GM19397 (cell line): Measurements from ENCODE around the gene AGPAT3.

Experiments
- ATAC-seq: cut with Tn5 transposase; IDR thresholded peaks from one replicate; pipeline ENCODE4 v1.9.1; 2021; ENCODE audit warnings: mild to moderate bottlenecking, moderate library complexity; ENCODE audit not compliant: unreplicated experiment

AGPAT3 gene

DNA sequence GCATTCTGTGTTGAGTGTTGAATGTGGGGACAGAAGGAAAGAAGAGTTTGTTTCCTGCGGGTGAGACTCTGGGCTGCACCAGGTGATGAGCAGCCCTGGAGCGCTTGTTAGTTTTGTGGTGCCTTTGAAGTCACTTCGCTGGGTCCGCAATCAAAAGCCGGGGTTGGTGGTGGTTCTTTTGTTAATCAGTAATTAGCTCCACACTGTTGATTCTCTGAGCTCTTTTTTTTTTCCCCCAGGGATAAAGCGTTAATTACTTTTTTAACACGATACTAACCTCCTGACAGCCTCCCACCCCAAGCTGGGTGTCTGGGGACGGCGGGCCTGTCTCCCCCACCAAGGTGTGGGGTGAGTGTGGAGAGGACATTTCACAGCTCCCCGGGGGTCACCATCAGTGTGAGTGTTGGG, 56.6 kb downstream of the AGPAT3 start:
- ATAC-seq = no peak

- no peak for ATAC-seq
Measured at GRCh38 chr21:43921979-43922945, 57.2 kb downstream of the AGPAT3 start.

DNA sequence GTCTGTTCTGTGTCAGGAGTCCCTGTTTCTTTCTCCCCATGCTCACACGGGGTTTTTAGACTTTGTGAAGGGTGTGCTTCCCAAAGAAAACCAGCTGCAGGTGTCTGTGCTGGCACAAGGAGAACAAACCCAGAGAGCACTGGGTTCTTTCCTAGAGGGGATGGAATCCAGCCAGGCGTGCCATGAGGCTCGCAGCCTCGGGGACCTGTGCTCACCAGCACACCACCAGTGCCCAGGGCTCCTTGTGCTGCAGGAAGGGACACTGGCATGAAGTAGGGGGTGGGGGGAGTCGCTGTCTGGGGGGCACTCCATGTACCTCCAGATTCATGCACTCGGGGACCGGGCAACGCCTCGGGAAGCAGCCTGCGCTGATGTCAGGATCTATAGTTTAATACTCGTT, 57.9 kb downstream of the AGPAT3 start:
- ATAC-seq = no peak

- ATAC-seq = no peak
Measured at GRCh38 chr21:43923391-43923790, 58.4 kb downstream of the AGPAT3 start.

DNA sequence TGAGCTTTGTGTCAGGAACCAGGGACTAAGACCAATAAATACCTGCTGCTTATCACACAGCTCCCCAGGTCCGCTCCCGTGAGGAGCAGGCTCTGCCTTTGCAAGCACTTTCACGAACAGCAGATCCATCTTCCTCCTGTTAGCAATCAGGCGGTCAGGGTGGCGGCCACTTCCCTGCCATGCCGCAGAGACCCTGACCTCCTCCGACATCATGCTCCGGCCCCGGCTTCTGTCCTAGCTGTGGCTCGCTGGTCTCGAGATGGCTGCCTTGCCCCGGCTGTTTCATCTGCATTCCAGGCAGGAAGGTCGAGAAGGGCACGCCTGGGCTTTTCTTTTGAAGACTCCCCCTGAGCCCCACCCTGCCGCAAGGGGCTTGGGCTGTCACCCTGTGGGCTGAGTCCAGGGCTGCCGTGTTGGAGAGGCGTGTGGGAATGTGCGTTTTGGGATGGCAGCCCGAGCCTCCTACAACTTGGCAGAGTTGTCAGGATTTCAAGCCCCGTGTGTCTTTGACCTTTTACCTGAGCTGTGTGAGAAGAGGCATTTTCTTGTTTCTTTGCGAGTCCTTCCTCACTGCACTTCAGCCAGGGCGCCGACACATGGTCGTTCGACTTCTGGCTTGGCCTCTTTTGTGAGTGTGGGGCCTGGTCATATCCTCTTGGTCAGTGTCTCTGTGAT, 59.5 kb downstream of the AGPAT3 start:
- no peak for ATAC-seq

- ATAC-seq = no peak
Measured at GRCh38 chr21:43925096-43925481, 60.1 kb downstream of the AGPAT3 start.

DNA sequence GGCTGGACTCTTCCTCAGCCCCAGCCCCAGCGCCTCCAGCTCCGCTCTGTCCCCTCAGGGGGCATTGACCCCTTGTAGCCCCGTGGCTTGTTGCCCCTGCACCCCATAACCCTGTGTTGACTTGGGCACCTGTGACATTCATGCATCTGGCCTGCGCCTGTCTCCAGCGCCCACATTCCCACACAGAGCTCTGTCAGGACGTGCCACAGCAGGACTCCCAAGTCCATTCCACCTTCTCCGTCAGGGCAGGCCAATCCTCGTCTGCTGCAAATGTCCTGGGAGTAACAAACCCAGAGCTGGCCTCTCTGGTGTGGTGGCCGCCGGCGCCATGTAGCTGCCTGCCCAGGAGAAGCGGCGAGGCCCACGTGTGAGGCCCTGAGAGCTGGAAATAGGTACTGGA, 60.6 kb downstream of the AGPAT3 start:
- no peak for ATAC-seq

DNA sequence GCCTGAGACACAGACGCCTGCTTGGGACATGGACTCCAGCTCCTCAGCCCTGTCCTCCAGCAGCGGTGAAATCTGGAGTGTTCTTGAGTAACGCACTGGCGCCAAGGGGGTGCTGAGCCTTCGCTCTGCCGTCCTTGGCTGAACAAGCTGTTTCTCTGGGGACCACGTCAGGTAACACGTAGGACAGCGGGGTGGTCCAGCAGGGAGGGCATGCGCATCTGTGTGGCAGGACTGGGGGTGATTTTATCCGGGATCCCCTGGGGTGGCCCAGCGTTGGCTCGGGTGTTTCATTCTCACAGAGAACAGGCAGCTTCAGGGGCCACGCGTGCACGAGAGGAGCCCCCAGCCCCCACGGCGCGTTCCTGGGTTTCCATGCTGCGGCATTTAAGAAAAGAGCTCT, 61.2 kb downstream of the AGPAT3 start:
- no peak for ATAC-seq

- ATAC-seq = no peak
Measured at GRCh38 chr21:43927591-43928221, 62.7 kb downstream of the AGPAT3 start.

GRCh38 chr21:43928222-43929125, 63.5 kb downstream of the AGPAT3 start:
- no peak for ATAC-seq

DNA sequence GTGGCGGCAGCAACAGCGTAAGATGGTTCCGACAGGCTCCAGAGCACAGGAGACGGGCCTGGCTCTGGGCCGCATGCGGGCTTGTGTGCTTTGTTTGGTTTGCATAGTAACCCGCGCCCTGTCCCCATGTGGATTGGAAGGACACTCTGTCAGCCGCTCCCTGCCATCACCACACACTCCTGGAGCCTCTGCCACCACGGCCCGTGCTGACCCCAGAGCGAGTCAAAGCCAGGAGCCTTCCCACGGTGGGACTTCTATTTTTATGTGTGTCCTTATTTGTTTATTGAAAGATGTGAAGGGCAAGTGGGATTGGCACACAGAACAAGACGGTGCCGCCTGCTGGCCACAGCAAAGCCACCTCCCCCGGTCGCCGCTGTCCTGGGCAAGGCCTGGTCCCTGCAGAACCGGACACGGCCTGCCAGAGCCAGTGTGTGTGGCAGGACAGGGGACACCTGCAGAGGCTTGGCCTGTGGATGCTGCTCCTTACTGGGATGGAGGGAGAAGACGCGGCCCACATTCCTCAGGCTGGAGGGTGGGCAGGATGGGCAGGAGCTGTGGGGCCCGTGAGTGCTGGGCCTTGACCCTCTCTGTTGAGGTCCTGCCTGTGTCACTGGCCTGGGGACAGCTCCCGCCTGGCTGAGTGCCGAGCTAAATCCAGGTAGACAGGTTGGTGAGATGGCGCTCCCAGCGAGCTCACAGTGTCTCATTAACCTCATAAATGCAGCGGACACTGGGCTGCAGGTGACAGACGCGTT, 64.4 kb downstream of the AGPAT3 start:
- ATAC-seq = no peak

GRCh38 chr21:43930074-43930847, 65.2 kb downstream of the AGPAT3 start:
- no peak for ATAC-seq

DNA sequence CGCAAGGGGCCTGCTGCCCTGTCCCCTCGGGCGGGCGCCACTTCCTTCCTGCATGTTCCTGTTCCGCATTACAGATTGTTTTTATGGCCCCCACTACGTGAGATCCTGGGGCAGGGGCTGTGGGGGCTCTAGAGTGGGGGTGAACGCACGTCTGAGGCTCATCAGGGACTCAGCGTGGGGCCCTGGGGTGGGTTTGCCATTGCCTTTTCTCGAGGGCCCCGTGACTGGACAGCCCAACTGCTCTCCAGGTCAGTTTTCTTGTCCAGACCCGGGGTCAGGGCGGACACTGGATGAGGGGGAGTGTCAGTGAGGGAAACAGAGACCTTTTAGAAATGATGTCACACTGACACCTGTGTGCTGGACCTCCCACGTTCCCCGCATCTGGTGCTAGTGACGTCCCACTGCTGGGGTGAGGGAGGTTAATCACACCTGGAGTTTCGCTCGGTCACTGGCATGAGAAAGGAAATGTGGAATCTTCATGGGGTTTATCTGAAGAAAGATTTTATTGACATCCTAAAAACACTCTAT, 65.9 kb downstream of the AGPAT3 start:
- no peak for ATAC-seq

GRCh38 chr21:43931489-43931888, 66.5 kb downstream of the AGPAT3 start:
- ATAC-seq = no peak

DNA sequence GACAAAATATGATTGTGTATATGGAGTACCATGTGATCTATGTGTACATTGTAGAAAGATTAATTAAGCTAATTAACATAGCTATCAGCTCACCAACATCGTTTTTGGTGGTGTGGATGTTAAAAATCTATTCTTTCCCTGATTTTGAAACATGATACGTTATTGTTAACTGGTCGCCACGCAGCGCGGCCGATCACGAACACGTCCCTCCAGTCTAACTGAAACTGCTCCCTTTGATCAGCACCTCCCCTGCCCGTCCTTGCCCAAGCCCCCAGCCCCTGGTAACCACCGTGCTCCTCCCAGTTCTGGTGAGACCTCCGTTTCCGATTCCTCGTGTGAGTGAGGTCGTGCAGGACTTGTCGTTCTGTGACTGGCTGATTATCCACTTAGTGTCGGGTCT, 67.0 kb downstream of the AGPAT3 start:
- no peak for ATAC-seq

DNA sequence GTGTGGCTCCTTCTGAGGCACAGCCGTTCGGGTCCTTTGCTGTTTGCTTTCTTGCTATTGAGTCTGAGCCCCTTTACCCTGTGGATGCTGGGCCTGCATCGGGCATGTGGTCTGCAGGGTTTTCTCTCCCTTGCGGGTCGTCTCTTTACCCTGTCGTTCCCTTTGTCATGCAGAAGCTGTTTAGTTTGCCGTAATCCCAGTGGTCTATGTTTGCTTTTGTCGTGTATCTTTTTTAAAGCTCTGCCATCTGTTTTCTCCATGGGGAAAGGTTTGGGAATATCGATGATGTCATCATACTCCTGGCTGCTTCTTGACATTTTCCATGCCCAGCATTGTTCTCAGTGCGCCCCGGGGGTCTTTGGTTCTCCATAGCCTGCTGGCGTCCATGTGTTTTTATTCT, 68.2 kb downstream of the AGPAT3 start:
- ATAC-seq = no peak

GRCh38 chr21:43933680-43934079, 68.7 kb downstream of the AGPAT3 start:
- no peak for ATAC-seq

DNA sequence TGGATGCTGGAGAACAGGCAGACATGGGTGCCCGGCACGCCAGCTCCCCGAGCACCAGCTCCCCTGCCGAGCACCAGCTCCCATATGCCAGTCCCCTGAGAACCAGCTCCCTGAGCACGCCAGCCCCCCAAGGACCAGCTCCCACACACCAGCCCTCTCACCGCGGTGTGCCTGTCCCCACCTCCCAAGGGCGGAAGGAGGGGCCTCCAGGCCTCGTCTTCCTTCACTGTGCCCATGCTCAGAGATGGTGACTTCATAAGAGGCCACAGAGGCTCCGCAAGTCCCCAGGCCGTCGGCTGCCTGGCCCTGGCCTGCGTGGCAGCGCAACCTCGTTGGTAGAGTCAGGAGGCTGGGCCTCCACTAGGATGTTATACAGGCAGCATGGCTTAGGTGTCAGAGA, 69.1 kb downstream of the AGPAT3 start:
- no peak for ATAC-seq
